H1 (cell line): ENCODE measurements around the gene GPR162. TPM values are rescaled to one million over a fixed set of nuclear protein-coding genes. Genes with fewer than 3 reads are reported as not detected.
A peak's percentile ranks its signal among the peaks of the same experiment; 100 is the strongest.

Source experiments
- CTCF ChIA-PET: fragments of 300-600 bp; sonication (Branson Sonifier 250); formaldehyde crosslinking; loops from one replicate; lab custom pipeline; 2021; ENCODE audit not compliant: partially characterized antibody; lab: Charles Lee
- POLR2A ChIA-PET: fragments of 300-600 bp; sonication (Branson Sonifier 250); formaldehyde crosslinking; loops from one replicate; lab custom pipeline; 2021; ENCODE audit warnings: inconsistent platforms; ENCODE audit not compliant: partially characterized antibody; lab: Charles Lee
- DNase-seq, 2 experiments: peaks; one replicate each; pipeline versions ENCODE4 v3.0.0 to v3.0.0-alpha.2; 2010 to 2022; ENCODE audit warnings: low spot score in 2 of 2, low read depth in 1 of 2, mixed read lengths in 1 of 2
- FAIRE-seq: peaks from 2 replicates; lab custom pipeline; 2011; peaks lifted over from hg19 to GRCh38; lab: Jason Lieb, UNC
- H2AFZ ChIP-seq: 2 replicates; pipeline ENCODE4 v1.8.1; 2012; ENCODE audit warnings: low read length, inconsistent platforms
- H2AK5ac ChIP-seq: 2 replicates; pipeline ENCODE4 v1.6.1; 2013; ENCODE audit warnings: low read depth, low read length
- H2BK120ac ChIP-seq: replicated peaks from 2 replicates; pipeline ENCODE3; 2013; ENCODE audit warnings: low read depth, low read length, inconsistent platforms
- H2BK12ac ChIP-seq: 2 replicates; pipeline ENCODE4 v1.6.1; 2013; ENCODE audit warnings: low read depth, low read length
- H2BK15ac ChIP-seq: 2 replicates; pipeline ENCODE4 v1.6.1; 2013; ENCODE audit warnings: low read length
- H2BK20ac ChIP-seq: 2 replicates; pipeline ENCODE4 v1.6.1; 2013; ENCODE audit warnings: low read length
- H2BK5ac ChIP-seq: 2 replicates; pipeline ENCODE4 v1.6.1; 2013; ENCODE audit warnings: low read depth, low read length
- H3K14ac ChIP-seq: 2 replicates; pipeline ENCODE4 v1.6.1; 2013; ENCODE audit warnings: inconsistent platforms; ENCODE audit not compliant: insufficient read length
- H3K18ac ChIP-seq: 2 replicates; pipeline ENCODE4 v1.6.1; 2013; ENCODE audit warnings: low read length; ENCODE audit errors: extremely low read depth
- H3K23ac ChIP-seq: 2 replicates; pipeline ENCODE4 v1.6.1; 2013; ENCODE audit warnings: inconsistent platforms; ENCODE audit not compliant: insufficient read length
- H3K23me2 ChIP-seq: 2 replicates; pipeline ENCODE4 v1.6.1; 2013; ENCODE audit warnings: low read depth, low read length
- H3K27ac ChIP-seq: 2 replicates; pipeline ENCODE4 v1.6.1; 2011; ENCODE audit warnings: low read depth, low read length, inconsistent platforms
- H3K27me3 ChIP-seq, 4 experiments: replicated peaks in 1 of 4; 1 replicate in 1 of 4; 2 replicates in 3 of 4; pipeline versions ENCODE4 v1.6.1 to v1.8.1; 2011 to 2013; ENCODE audit warnings: low read length in 3 of 4, mild to moderate bottlenecking in 3 of 4, inconsistent platforms in 2 of 4, mixed read lengths in 2 of 4, moderate library complexity in 1 of 4; ENCODE audit not compliant: control insufficient read depth in 3 of 4, insufficient read depth in 3 of 4; ENCODE audit errors: extremely low read depth in 1 of 4
- H3K36me3 ChIP-seq, 4 experiments: 2 replicates each; pipeline versions ENCODE4 v1.6.1 to v1.8.1; 2011 to 2013; ENCODE audit warnings: mild to moderate bottlenecking in 4 of 4, low read length in 3 of 4, moderate library complexity in 2 of 4, control low read depth in 1 of 4, inconsistent platforms in 1 of 4; ENCODE audit not compliant: insufficient read depth in 4 of 4, control insufficient read depth in 2 of 4
- H3K4ac ChIP-seq: replicated peaks from 2 replicates; pipeline ENCODE3; 2013; ENCODE audit warnings: low read length, low read depth, mixed read lengths, inconsistent platforms; ENCODE audit not compliant: insufficient read length
- H3K4me1 ChIP-seq, 4 experiments: replicated peaks in 1 of 4; 1 replicate in 1 of 4; 2 replicates in 3 of 4; pipeline versions ENCODE4 v1.6.1 to v1.8.1; 2011 to 2013; ENCODE audit warnings: low read length in 3 of 4, inconsistent platforms in 2 of 4, mixed read lengths in 1 of 4; ENCODE audit not compliant: insufficient read depth in 4 of 4, control insufficient read depth in 3 of 4
- H3K4me2 ChIP-seq, 2 experiments: 2 replicates each; pipeline versions ENCODE4 v1.6.1 to v1.8.1; 2011 to 2013; ENCODE audit warnings: low read depth in 2 of 2, low read length in 2 of 2, control low read depth in 1 of 2, inconsistent platforms in 1 of 2, mild to moderate bottlenecking in 1 of 2; ENCODE audit not compliant: insufficient read depth in 1 of 2
- H3K4me3 ChIP-seq, 4 experiments: fragments of 200-600, 300-600 bp in 1 of 4; sonication (generic), shearing (Covaris generic), sonication (Bioruptor Twin) in 1 of 4; 2 replicates each; pipeline versions ENCODE4 v1.5.1 to v1.8.1; 2011 to 2016; ENCODE audit warnings: low read length in 4 of 4, low read depth in 3 of 4, control low read depth in 2 of 4, inconsistent platforms in 2 of 4, mild to moderate bottlenecking in 2 of 4, mixed read lengths in 1 of 4, moderate library complexity in 1 of 4; ENCODE audit not compliant: insufficient read depth in 2 of 4; ENCODE audit errors: extremely low read depth in 1 of 4
- H3K56ac ChIP-seq: replicated peaks from 2 replicates; pipeline ENCODE3; 2013; ENCODE audit warnings: low read depth, mild to moderate bottlenecking, mixed read lengths, low read length, inconsistent platforms; ENCODE audit not compliant: insufficient read length
- H3K79me1 ChIP-seq: 2 replicates; pipeline ENCODE4 v1.6.1; 2013; ENCODE audit warnings: low read depth, low read length, control low read depth
- H3K79me2 ChIP-seq, 2 experiments: 2 replicates each; pipeline versions ENCODE4 v1.6.1 to v1.8.1; 2012 to 2013; ENCODE audit warnings: low read length in 2 of 2, mild to moderate bottlenecking in 2 of 2, inconsistent platforms in 1 of 2; ENCODE audit not compliant: insufficient read depth in 2 of 2, control insufficient read depth in 1 of 2
- H3K9ac ChIP-seq, 4 experiments: replicated peaks in 1 of 4; 1 replicate in 1 of 4; 2 replicates in 3 of 4; pipeline versions ENCODE4 v1.6.1 to v1.8.1; 2011 to 2013; ENCODE audit warnings: low read depth in 3 of 4, low read length in 3 of 4, control low read depth in 2 of 4, mild to moderate bottlenecking in 2 of 4, moderate library complexity in 2 of 4, inconsistent platforms in 1 of 4; ENCODE audit errors: extremely low read depth in 1 of 4
- H3K9me3 ChIP-seq, 2 experiments: 2 replicates each; pipeline versions ENCODE4 v1.6.1 to v1.8.1; 2012 to 2013; ENCODE audit warnings: mild to moderate bottlenecking in 2 of 2, moderate library complexity in 2 of 2, control low read depth in 1 of 2, inconsistent platforms in 1 of 2, low read depth in 1 of 2, low read length in 1 of 2, mixed read lengths in 1 of 2; ENCODE audit not compliant: insufficient read depth in 2 of 2
- H4K20me1 ChIP-seq, 2 experiments: replicated peaks in 1 of 2; 2 replicates each; pipeline versions ENCODE3 to v1.8.1; 2011 to 2013; ENCODE audit warnings: inconsistent platforms in 2 of 2, low read length in 2 of 2, mild to moderate bottlenecking in 1 of 2; ENCODE audit not compliant: insufficient read depth in 2 of 2, control insufficient read depth in 1 of 2
- H4K5ac ChIP-seq: 2 replicates; pipeline ENCODE4 v1.6.1; 2013; ENCODE audit warnings: low read length, low read depth, mixed read lengths, inconsistent platforms; ENCODE audit not compliant: insufficient read length
- H4K8ac ChIP-seq: 2 replicates; pipeline ENCODE4 v1.8.0; 2013; ENCODE audit warnings: mild to moderate bottlenecking, moderate library complexity, low read length, inconsistent platforms; ENCODE audit not compliant: insufficient read depth; ENCODE audit errors: extremely low read depth
- H4K91ac ChIP-seq: replicated peaks from 2 replicates; pipeline ENCODE3; 2013; ENCODE audit warnings: low read length, mixed read lengths, inconsistent platforms; ENCODE audit not compliant: insufficient read length
- CEBPB ChIP-seq: IDR thresholded peaks from 2 replicates; pipeline ENCODE4 v1.6.1; 2012; ENCODE audit warnings: low read depth, low read length
- EGR1 ChIP-seq: IDR thresholded peaks from 2 replicates; pipeline ENCODE4 v1.6.1; 2011; ENCODE audit warnings: low read depth, low read length, borderline replicate concordance
- GABPA ChIP-seq: IDR thresholded peaks from 2 replicates; pipeline ENCODE4 v1.6.1; 2011; ENCODE audit warnings: mild to moderate bottlenecking, low read length, moderate library complexity, borderline replicate concordance; ENCODE audit not compliant: insufficient read depth
- HDAC2 ChIP-seq, 2 experiments: fragments of 300-600 bp in 1 of 2; sonication (generic) in 1 of 2; IDR thresholded peaks; 2 replicates each; pipeline ENCODE4 v1.6.1; 2011 to 2012; ENCODE audit warnings: low read depth in 2 of 2, low read length in 2 of 2, mild to moderate bottlenecking in 2 of 2, moderate library complexity in 2 of 2, borderline replicate concordance in 1 of 2, inconsistent platforms in 1 of 2
- KDM5A ChIP-seq: fragments of 200-600 bp; IDR thresholded peaks from 2 replicates; pipeline ENCODE4 v1.7.1; 2012; ENCODE audit warnings: mild to moderate bottlenecking, low read length, inconsistent platforms, mixed read lengths
- POLR2AphosphoS5 ChIP-seq: IDR thresholded peaks from 2 replicates; pipeline ENCODE4 v1.6.1; 2011; ENCODE audit warnings: low read depth, low read length
- RNF2 ChIP-seq: fragments of 200-900, 300-1000 bp; sonication (generic); IDR thresholded peaks from 2 replicates; pipeline ENCODE4 v1.7.1; 2016; ENCODE audit warnings: borderline replicate concordance, low read depth, mild to moderate bottlenecking, antibody characterized with exemption, low read length; ENCODE audit not compliant: poor library complexity, severe bottlenecking; ENCODE audit errors: missing control alignments
- SAP30 ChIP-seq: fragments of 300-600 bp; sonication (generic); IDR thresholded peaks from 2 replicates; pipeline ENCODE4 v1.7.1; 2012; ENCODE audit warnings: low read length, moderate library complexity, mild to moderate bottlenecking, inconsistent platforms; ENCODE audit not compliant: insufficient read depth, insufficient replicate concordance
- SIRT6 ChIP-seq: IDR thresholded peaks from one replicate; pipeline ENCODE4 v1.7.1; 2012; ENCODE audit warnings: low read length, inconsistent platforms
- SIX5 ChIP-seq: IDR thresholded peaks from 2 replicates; pipeline ENCODE4 v1.6.1; 2011; ENCODE audit warnings: mild to moderate bottlenecking, low read depth, low read length
- SP2 ChIP-seq: IDR thresholded peaks from 2 replicates; pipeline ENCODE4 v1.6.1; 2012; ENCODE audit warnings: mild to moderate bottlenecking, low read length, inconsistent platforms
- TCF12 ChIP-seq: IDR thresholded peaks from 2 replicates; pipeline ENCODE4 v1.6.1; 2011; ENCODE audit warnings: low read depth, mild to moderate bottlenecking, low read length
- WGBS, 2 experiments: shearing (Covaris generic) in 1 of 2; methylation state at CpG; one replicate each; pipeline versions ENCODE4 v1.1.6 to v1.1.7; 2013 to 2015; ENCODE audit warnings: low lambda C conversion rate in 2 of 2, mixed read lengths in 2 of 2, inconsistent platforms in 1 of 2, low coverage in 1 of 2, missing lambda C conversion rate in 1 of 2; ENCODE audit not compliant: insufficient replicate concordance in 2 of 2, insufficient coverage in 1 of 2, insufficient read length in 1 of 2; ENCODE audit errors: extremely low coverage in 1 of 2, missing lambda C conversion rate in 1 of 2; 5-methylcytosine and 5-hydroxymethylcytosine counted together
- polyA plus RNA-seq, 7 experiments: library from polyadenylated mRNA; depleted of rRNA in 3 of 7; stranded (reverse) in 5 of 7; unstranded in 2 of 7; fragments of >200 nt in 5 of 7; fragments of 200-250 nt in 2 of 7; gene quantifications; 1 replicate in 5 of 7; 2 replicates in 1 of 7; 4 replicates in 1 of 7; pipeline versions ENCODE4 v1.2.1 to v1.2.3, GENCODE V29; 2011 to 2013; ENCODE audit warnings: missing spikeins in 2 of 7, mixed read lengths in 2 of 7
- total RNA-seq: library from RNA; stranded (reverse); fragmentation: NEBNext Ultra II Directional; extraction: Animal tissue kit (Norgen Biotek cat#: 25700); gene quantifications from 2 replicates; pipeline ENCODE4 v1.2.1, GENCODE V29; 2021

The GPR162 gene
- total and polyA plus RNA-seq, 2 of the 8 experiments (the other 6 are each of a cell fraction or from before 2014, with no cell fraction given) = 7.3 to 8.8 TPM

DNA sequence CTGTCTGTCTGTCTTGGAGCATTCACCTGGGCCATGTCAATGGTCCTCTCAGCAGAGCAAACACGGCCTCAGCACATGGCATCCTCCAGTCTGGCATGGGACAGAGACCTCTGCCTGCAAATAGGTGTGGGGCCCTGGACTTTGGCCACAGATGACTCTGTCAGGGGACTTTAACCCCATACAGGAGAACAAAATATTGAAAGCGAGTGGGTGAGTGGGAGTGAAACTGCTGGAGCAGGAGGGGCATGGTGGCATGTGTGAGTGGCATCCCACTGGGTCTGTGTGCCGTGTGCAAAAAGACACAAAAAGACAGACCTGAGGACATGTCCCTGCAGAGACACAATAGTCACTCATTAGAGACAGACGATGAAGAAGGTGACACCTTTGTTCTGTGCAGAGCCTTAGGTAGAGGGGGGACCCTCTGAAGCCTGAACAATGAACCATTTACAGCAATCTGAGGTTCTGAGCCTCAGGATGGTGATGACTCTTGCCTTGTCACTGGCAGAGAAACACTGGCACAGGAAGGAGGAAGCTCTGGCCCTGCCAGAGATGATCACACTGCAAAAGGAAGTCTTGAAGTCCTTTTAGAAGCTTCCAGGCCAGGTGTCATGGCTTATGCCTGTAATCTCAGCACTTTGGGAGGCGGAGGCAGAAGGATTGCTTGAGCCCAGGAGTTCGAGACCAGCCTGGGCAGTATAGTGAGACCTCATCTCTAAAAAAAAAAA is 41.8 kb upstream of the GPR162 start:
- Histone ChIP-seq H2BK120ac (no peak overlapping the region), H3K56ac (no peak overlapping the region), H4K5ac (no peak overlapping the region), H2BK12ac (peak overlapping the region; percentile 68), H3K23me2 (peaks cover 10% of the 10 kb centered on the region), H2BK20ac (peak overlapping the region; percentile 94), H3K9me3 (no peaks in the 10 kb centered on the region), H3K18ac (no peak overlapping the region), H2BK15ac (peak overlapping the region; percentile 83), H3K27me3 (peaks cover 0 to 13% (median 8%) of the 10 kb centered on the region in 4 experiments; a peak in 5 of 7 replicates), H3K36me3 (no peaks in the 10 kb centered on the region), H3K79me2 (no peaks in the 10 kb centered on the region), H3K4me1 (peaks cover 5 to 18% (median 10%) of the 10 kb centered on the region in 4 experiments), H2AFZ (no peak overlapping the region), H4K8ac (no peak overlapping the region), H3K79me1 (no peaks in the 10 kb centered on the region), H4K91ac (peak overlapping the region; percentile 81), H3K23ac (no peak overlapping the region), H3K27ac (no peak overlapping the region), H3K14ac (no peak overlapping the region), H3K4me3 (no peak overlapping the region), H3K9ac (no peak overlapping the region), H2AK5ac (0 out of 2 replicates have a peak overlapping the region, but pooled peaks have one; percentile 26), H3K4me2 (no peak overlapping the region; a peak in 1 of 4 replicates), H2BK5ac (no peak overlapping the region), H3K4ac (no peak overlapping the region), H4K20me1 (no peaks in the 10 kb centered on the region)
- FAIRE-seq = no peak
- POLR2A ChIA-PET = interaction anchor here (0.9 to 10.4 kb wide), 8 partner anchors 12 to 91 kb away, joined by 3 to 97 read pairs (median 5); partner anchors contain the start of genes GPR162, MLF2, PTMS and TPI1
- CTCF ChIA-PET = interaction anchor here (0.7 to 29.6 kb wide), 15 partner anchors 11 to 149 kb away, joined by 3 to 532 read pairs (median 3); partner anchors contain the start of genes GNB3, GPR162, LAG3 and MLF2
- no peak for DNase-seq
- WGBS, 2 experiments = 87% methylated on average over 5 of the region's 6 CpGs; no CpG with 5 or more reads in 1 of the 2 experiments
- TF ChIP-seq SAP30 = no peak
- no peak for TF ChIP-seq TCF12
- no peak for TF ChIP-seq RNF2
- no peak for TF ChIP-seq EGR1
- TF ChIP-seq GABPA = no peak
- TF ChIP-seq HDAC2 (IDR thresholded peaks at IDR 0.05; ENCODE audit: borderline replicate concordance in 1 of 2, low read depth in 2 of 2, low read length in 2 of 2) = no peak
- TF ChIP-seq POLR2AphosphoS5 = no peak
- no peak for TF ChIP-seq SP2
- no peak for TF ChIP-seq CEBPB
- no peak for TF ChIP-seq KDM5A
- no peak for TF ChIP-seq SIRT6
- no peak for TF ChIP-seq SIX5
